NB4 (cell line): ENCODE measurements around the gene CSNK1D.

ENCODE experiments used
- DNase-seq: peaks from one replicate; pipeline ENCODE4 v3.0.0; 2010; ENCODE audit warnings: low read depth
- H3K4me3 ChIP-seq: one replicate; pipeline ENCODE4 v1.5.1; 2011; ENCODE audit warnings: mild to moderate bottlenecking, low read depth, low read length, moderate library complexity
- MYC ChIP-seq: IDR thresholded peaks from 2 replicates; pipeline ENCODE4 v1.6.1; 2011; ENCODE audit warnings: low read depth, low read length
- POLR2A ChIP-seq: IDR thresholded peaks from 2 replicates; pipeline ENCODE4 v1.6.1; 2011; ENCODE audit warnings: mild to moderate bottlenecking; ENCODE audit not compliant: insufficient read length; ENCODE audit errors: extremely low read depth
- TF ChIP-seq, protein P1 (sequence below): IDR thresholded peaks from 2 replicates; pipeline ENCODE4 v1.6.1; 2011; ENCODE audit warnings: low read depth, low read length
- TF ChIP-seq, protein P2 (sequence below): IDR thresholded peaks from one replicate; pipeline ENCODE4 v1.5.1; 2012; ENCODE audit warnings: low read depth, low read length

CSNK1D gene

GRCh38 chr17:82241183-82241925 is 32.1 kb downstream of the CSNK1D start:
- DNase-seq, result peak; percentile 52
- peak; percentile 25; the same call in 1 of the 2 replicates for TF ChIP-seq MYC
- TF ChIP-seq, protein P1, sequence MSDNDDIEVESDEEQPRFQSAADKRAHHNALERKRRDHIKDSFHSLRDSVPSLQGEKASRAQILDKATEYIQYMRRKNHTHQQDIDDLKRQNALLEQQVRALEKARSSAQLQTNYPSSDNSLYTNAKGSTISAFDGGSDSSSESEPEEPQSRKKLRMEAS, result peak; percentile 72
- TF ChIP-seq, protein P2, sequence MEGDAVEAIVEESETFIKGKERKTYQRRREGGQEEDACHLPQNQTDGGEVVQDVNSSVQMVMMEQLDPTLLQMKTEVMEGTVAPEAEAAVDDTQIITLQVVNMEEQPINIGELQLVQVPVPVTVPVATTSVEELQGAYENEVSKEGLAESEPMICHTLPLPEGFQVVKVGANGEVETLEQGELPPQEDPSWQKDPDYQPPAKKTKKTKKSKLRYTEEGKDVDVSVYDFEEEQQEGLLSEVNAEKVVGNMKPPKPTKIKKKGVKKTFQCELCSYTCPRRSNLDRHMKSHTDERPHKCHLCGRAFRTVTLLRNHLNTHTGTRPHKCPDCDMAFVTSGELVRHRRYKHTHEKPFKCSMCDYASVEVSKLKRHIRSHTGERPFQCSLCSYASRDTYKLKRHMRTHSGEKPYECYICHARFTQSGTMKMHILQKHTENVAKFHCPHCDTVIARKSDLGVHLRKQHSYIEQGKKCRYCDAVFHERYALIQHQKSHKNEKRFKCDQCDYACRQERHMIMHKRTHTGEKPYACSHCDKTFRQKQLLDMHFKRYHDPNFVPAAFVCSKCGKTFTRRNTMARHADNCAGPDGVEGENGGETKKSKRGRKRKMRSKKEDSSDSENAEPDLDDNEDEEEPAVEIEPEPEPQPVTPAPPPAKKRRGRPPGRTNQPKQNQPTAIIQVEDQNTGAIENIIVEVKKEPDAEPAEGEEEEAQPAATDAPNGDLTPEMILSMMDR, result no peak
- no peak for TF ChIP-seq POLR2A
- H3K4me3 ChIP-seq, result no peak overlapping the region

- no peak overlapping the region for H3K4me3 ChIP-seq
- TF ChIP-seq, protein P2, result no peak
- no peak for DNase-seq
Observed at GRCh38 chr17:82240506-82241182, 32.9 kb downstream of the CSNK1D start.

- TF ChIP-seq, protein P1, result no peak
- TF ChIP-seq POLR2A, result no peak
- TF ChIP-seq MYC, result no peak
- TF ChIP-seq, protein P2, result no peak
- DNase-seq, result no peak
- H3K4me3 ChIP-seq, result no peak overlapping the region
Observed at GRCh38 chr17:82239926-82240505, 33.5 kb downstream of the CSNK1D start.

GRCh38 chr17:82239401-82239925 is 34.0 kb downstream of the CSNK1D start:
- DNase-seq, result no peak
- H3K4me3 ChIP-seq, result no peak overlapping the region
- TF ChIP-seq, protein P1, result no peak
- TF ChIP-seq MYC (no peak), POLR2A (no peak)
- TF ChIP-seq, protein P2, result no peak

- DNase-seq, result peak; percentile 95
- TF ChIP-seq, protein P1, result no peak
Observed at GRCh38 chr17:82238472-82239201, 34.9 kb downstream of the CSNK1D start.

More at GRCh38 chr17:82238472-82239201, 34.9 kb downstream of the CSNK1D start:
- H3K4me3 ChIP-seq, result peak overlapping the region; percentile 32
